Measurements from ENCODE around the gene TBCCD1. TPM values are rescaled to one million over a fixed set of nuclear protein-coding genes. Genes with fewer than 3 reads are reported as not detected.

The TBCCD1 gene
- polyA plus RNA-seq, 3 donors from 2014 or later: 18.8 to 32.4 (median 21.6) TPM

- no peak for DNase-seq
- H3K9me3 Mint-ChIP-seq: no peaks in the 10 kb centered on the region
- peaks cover 1 to 6% (median 5%) of the 10 kb centered on the region in 3 donors for H3K27me3 Mint-ChIP-seq (ENCODE audit: low read depth in 3 of 3)
- H3K4me3 Mint-ChIP-seq: no peak overlapping the region
- H3K27ac Mint-ChIP-seq: no peak overlapping the region
- no peaks in the 10 kb centered on the region for H3K36me3 Mint-ChIP-seq
- no peaks in the 10 kb centered on the region for H3K4me1 Mint-ChIP-seq
These were observed 37.9 kb upstream of the TBCCD1 start for GRCh38 chr3:186605078-186605477.

- peaks cover 3 to 11% (median 5%) of the 10 kb centered on the region in 3 donors for H3K27me3 Mint-ChIP-seq (ENCODE audit: low read depth in 3 of 3)
- no peaks in the 10 kb centered on the region for H3K4me1 Mint-ChIP-seq
- no peak overlapping the region for H3K27ac Mint-ChIP-seq
- H3K36me3 Mint-ChIP-seq: no peaks in the 10 kb centered on the region
- no peaks in the 10 kb centered on the region for H3K9me3 Mint-ChIP-seq
- H3K4me3 Mint-ChIP-seq: no peak overlapping the region
- DNase-seq: no peak
These were observed 36.0 kb upstream of the TBCCD1 start for GRCh38 chr3:186603159-186603558.

- Mint-ChIP-seq H3K9me3 (no peaks in the 10 kb centered on the region), H3K27ac (no peak overlapping the region), H3K4me3 (no peak overlapping the region), H3K36me3 (no peaks in the 10 kb centered on the region), H3K27me3 (ENCODE audit: low read depth in 3 of 3) (peaks cover 1 to 15% (median 6%) of the 10 kb centered on the region in 3 donors), H3K4me1 (no peaks in the 10 kb centered on the region)
- no peak for DNase-seq
These were observed 33.8 kb upstream of the TBCCD1 start for GRCh38 chr3:186600896-186601295.

- H3K36me3 Mint-ChIP-seq: no peaks in the 10 kb centered on the region
- DNase-seq: no peak
- no peaks in the 10 kb centered on the region for H3K4me1 Mint-ChIP-seq
- H3K27me3 Mint-ChIP-seq (ENCODE audit: low read depth in 3 of 3): peaks cover 1 to 15% (median 6%) of the 10 kb centered on the region in 3 donors
- H3K27ac Mint-ChIP-seq: no peak overlapping the region
- no peaks in the 10 kb centered on the region for H3K9me3 Mint-ChIP-seq
- H3K4me3 Mint-ChIP-seq: no peak overlapping the region
These were observed 32.6 kb upstream of the TBCCD1 start for GRCh38 chr3:186599785-186600166.

GRCh38 chr3:186599142-186599784 is 32.1 kb upstream of the TBCCD1 start:
- H3K4me3 Mint-ChIP-seq: no peak overlapping the region
- H3K27ac Mint-ChIP-seq: no peak overlapping the region
- no peaks in the 10 kb centered on the region for H3K4me1 Mint-ChIP-seq
- no peak for DNase-seq
- H3K9me3 Mint-ChIP-seq: no peaks in the 10 kb centered on the region
- H3K36me3 Mint-ChIP-seq: no peaks in the 10 kb centered on the region
- peaks cover 1 to 15% (median 6%) of the 10 kb centered on the region in 3 donors for H3K27me3 Mint-ChIP-seq (ENCODE audit: low read depth in 3 of 3)

- DNase-seq: no peak
- Mint-ChIP-seq H3K27ac (no peak overlapping the region), H3K4me1 (no peaks in the 10 kb centered on the region)
These were observed 31.6 kb upstream of the TBCCD1 start for GRCh38 chr3:186598794-186599141.

GRCh38 chr3:186598108-186598784 is 31.1 kb upstream of the TBCCD1 start:
- no peak overlapping the region for H3K4me3 Mint-ChIP-seq
- no peak overlapping the region for H3K27ac Mint-ChIP-seq
- no peak for DNase-seq
- H3K36me3 Mint-ChIP-seq: no peaks in the 10 kb centered on the region
- no peaks in the 10 kb centered on the region for H3K4me1 Mint-ChIP-seq
- H3K27me3 Mint-ChIP-seq (ENCODE audit: low read depth in 3 of 3): peaks cover 1 to 15% (median 7%) of the 10 kb centered on the region in 3 donors
- no peaks in the 10 kb centered on the region for H3K9me3 Mint-ChIP-seq

More at GRCh38 chr3:186598794-186599141, 31.6 kb upstream of the TBCCD1 start:
- peaks cover 1 to 15% (median 7%) of the 10 kb centered on the region in 3 donors for H3K27me3 Mint-ChIP-seq (ENCODE audit: low read depth in 3 of 3)
- no peaks in the 10 kb centered on the region for H3K9me3 Mint-ChIP-seq
- H3K4me3 Mint-ChIP-seq: no peak overlapping the region
- H3K36me3 Mint-ChIP-seq: no peaks in the 10 kb centered on the region

- H3K4me1 Mint-ChIP-seq: no peaks in the 10 kb centered on the region
- H3K9me3 Mint-ChIP-seq: no peaks in the 10 kb centered on the region
- H3K27ac Mint-ChIP-seq: no peak overlapping the region
- no peaks in the 10 kb centered on the region for H3K36me3 Mint-ChIP-seq
- H3K4me3 Mint-ChIP-seq: no peak overlapping the region
- peaks cover 1 to 11% (median 6%) of the 10 kb centered on the region in 3 donors for H3K27me3 Mint-ChIP-seq (ENCODE audit: low read depth in 3 of 3)
- no peak for DNase-seq
These were observed 29.6 kb upstream of the TBCCD1 start for GRCh38 chr3:186596568-186597287.

- no peaks in the 10 kb centered on the region for H3K9me3 Mint-ChIP-seq
- H3K36me3 Mint-ChIP-seq: no peaks in the 10 kb centered on the region
- peaks cover 1 to 11% (median 3%) of the 10 kb centered on the region in 3 donors for H3K27me3 Mint-ChIP-seq (ENCODE audit: low read depth in 3 of 3)
- H3K4me1 Mint-ChIP-seq: no peaks in the 10 kb centered on the region
- DNase-seq: no peak
- no peak overlapping the region for H3K27ac Mint-ChIP-seq
- no peak overlapping the region for H3K4me3 Mint-ChIP-seq
These were observed 27.5 kb upstream of the TBCCD1 start for GRCh38 chr3:186594591-186595113.

GRCh38 chr3:186593862-186594261 is 26.7 kb upstream of the TBCCD1 start:
- H3K36me3 Mint-ChIP-seq: no peaks in the 10 kb centered on the region
- H3K27ac Mint-ChIP-seq: no peak overlapping the region
- H3K9me3 Mint-ChIP-seq: no peaks in the 10 kb centered on the region
- peaks cover 1 to 7% (median 3%) of the 10 kb centered on the region in 3 donors for H3K27me3 Mint-ChIP-seq (ENCODE audit: low read depth in 3 of 3)
- no peak for DNase-seq
- H3K4me1 Mint-ChIP-seq: no peaks in the 10 kb centered on the region
- no peak overlapping the region for H3K4me3 Mint-ChIP-seq

GRCh38 chr3:186592682-186593081 is 25.5 kb upstream of the TBCCD1 start:
- H3K4me3 Mint-ChIP-seq: no peak overlapping the region
- DNase-seq: no peak
- H3K27ac Mint-ChIP-seq: no peak overlapping the region
- no peaks in the 10 kb centered on the region for H3K9me3 Mint-ChIP-seq
- no peaks in the 10 kb centered on the region for H3K4me1 Mint-ChIP-seq
- no peaks in the 10 kb centered on the region for H3K36me3 Mint-ChIP-seq
- H3K27me3 Mint-ChIP-seq (ENCODE audit: low read depth in 3 of 3): peaks cover 0 to 5% (median 3%) of the 10 kb centered on the region in 3 donors

- H3K4me1 Mint-ChIP-seq: no peaks in the 10 kb centered on the region
- peaks cover 0 to 4% (median 0%) of the 10 kb centered on the region in 3 donors for H3K36me3 Mint-ChIP-seq
- H3K27me3 Mint-ChIP-seq (ENCODE audit: low read depth in 3 of 3): peaks cover 0 to 3% (median 1%) of the 10 kb centered on the region in 3 donors
- H3K27ac Mint-ChIP-seq: no peak overlapping the region
- no peak overlapping the region for H3K4me3 Mint-ChIP-seq
- no peaks in the 10 kb centered on the region for H3K9me3 Mint-ChIP-seq
- no peak for DNase-seq
These were observed 23.6 kb upstream of the TBCCD1 start for GRCh38 chr3:186590580-186591295.

GRCh38 chr3:186589856-186590579 is 22.9 kb upstream of the TBCCD1 start:
- Mint-ChIP-seq H3K4me3 (no peak overlapping the region), H3K27ac (peak overlapping the region in 1 of 6 donors; percentile 17), H3K4me1 (no peaks in the 10 kb centered on the region), H3K36me3 (peaks cover 0 to 10% (median 0%) of the 10 kb centered on the region in 3 donors), H3K9me3 (no peaks in the 10 kb centered on the region), H3K27me3 (ENCODE audit: low read depth in 3 of 3) (peaks cover 0 to 3% (median 1%) of the 10 kb centered on the region in 3 donors)
- no peak for DNase-seq

Data from immature natural killer cell (primary cell).